ENCODE measurements around the gene CKMT2.
"Not testable (repeated sequence)": the region's sequence is repeated elsewhere in the genome, so short reads cannot be mapped to it uniquely, and the experiment has no call there.

The CKMT2 gene

DNA sequence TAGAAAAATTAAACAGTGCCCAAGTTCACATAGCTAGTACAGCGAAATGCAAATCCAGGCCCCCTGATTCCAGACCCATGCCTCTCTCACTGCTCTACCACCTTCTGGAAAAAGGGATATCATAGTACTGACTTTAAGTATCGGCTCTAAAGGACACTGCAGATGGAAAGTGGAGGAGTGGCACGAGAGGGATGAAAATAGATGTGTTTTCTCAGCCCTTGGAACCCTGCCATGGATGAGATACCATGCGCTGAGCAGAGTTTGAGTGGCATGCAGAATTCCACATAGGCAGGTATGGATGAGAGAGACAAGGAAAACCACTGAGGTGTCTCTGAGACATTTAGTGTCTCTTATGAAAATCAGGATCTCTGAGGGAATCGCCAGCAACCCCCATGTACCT is 18.8 kb downstream of the CKMT2 start:
- DNase-seq (ENCODE audit: low read depth in 2 of 2) = no peak

DNA sequence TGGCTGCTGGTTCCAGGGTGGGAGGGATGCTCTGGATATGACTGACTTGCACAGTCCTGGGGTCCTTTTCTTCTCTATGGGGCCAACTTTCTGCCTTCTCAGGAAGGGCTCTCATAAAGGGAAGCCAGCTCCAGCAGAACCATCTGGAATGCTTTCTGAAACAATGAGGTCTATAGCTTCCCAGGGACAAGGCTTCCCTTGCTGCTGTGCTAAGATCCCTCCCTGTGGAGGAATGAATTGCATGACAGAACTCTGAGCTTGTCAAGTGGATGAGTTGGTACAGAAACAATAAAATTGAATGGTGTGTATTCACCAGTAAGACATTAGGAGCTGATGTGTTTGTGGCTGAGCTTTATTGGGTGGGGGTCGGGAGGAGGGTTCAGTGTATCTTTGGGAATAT is 19.8 kb downstream of the CKMT2 start:
- DNase-seq (ENCODE audit: low read depth in 2 of 2) = no peak

DNA sequence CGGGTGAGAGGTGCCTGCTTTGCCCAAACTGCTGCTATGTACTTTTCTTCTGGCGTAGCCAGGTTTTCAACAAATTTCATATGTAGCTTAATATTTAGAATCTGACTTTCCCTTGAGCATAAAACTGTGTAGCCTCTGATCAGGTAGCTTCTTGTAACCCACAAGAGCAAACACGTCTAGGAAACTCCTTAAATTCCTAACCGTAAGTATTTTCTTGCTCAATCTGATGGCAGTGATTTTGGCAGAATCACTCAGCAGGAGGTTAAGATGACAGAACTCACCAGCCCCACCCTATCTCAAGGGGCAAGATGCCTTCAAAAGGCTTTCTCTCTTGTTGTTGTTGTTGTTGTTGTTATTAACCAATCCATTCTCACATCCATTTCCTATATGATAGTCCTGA is 20.8 kb downstream of the CKMT2 start:
- no peak for DNase-seq (ENCODE audit: low read depth in 2 of 2)

DNA sequence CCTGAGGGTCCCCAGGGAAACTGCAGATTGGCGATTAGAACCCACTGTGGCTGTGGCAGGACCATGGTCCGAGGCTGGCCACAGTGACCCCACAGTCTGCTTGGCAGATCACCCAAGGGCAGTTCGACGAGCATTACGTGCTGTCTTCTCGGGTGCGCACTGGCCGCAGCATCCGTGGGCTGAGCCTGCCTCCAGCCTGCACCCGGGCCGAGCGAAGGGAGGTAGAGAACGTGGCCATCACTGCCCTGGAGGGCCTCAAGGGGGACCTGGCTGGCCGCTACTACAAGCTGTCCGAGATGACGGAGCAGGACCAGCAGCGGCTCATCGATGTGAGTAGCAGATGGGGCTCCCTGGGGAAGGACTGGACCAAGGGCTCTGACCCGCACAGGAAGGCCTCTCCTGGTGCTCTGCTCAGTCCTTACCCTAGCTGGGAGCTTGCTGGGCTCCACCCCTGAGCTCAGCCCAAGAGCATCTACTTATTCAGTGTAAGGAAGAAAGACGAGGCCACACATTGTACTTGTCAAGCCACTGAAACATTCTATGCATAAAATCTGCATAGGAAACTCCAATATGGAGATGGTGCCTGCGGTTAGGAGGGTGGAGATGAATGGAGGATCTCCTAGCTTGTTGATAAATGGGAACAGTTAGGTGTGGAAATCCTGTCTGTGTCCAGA is 21.9 kb downstream of the CKMT2 start:
- DNase-seq (ENCODE audit: low read depth in 2 of 2) = no peak

DNA sequence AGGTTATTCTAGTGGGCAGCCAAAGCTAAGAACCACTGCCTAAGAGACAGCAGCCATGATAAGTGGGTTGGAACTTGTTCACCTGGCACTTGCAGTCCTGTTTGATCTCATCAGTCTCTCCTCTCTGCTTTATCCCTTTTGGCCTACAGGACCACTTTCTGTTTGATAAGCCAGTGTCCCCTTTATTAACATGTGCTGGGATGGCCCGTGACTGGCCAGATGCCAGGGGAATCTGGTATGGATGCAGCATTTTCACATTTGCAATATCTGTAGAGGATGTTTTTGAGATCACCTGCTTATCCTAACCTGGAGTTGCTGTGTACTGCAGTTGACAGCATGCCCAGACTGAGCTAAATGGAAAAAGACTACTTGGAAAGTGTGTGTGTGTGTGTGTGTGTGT is 23.6 kb downstream of the CKMT2 start:
- DNase-seq (ENCODE audit: low read depth in 2 of 2) = no peak

DNA sequence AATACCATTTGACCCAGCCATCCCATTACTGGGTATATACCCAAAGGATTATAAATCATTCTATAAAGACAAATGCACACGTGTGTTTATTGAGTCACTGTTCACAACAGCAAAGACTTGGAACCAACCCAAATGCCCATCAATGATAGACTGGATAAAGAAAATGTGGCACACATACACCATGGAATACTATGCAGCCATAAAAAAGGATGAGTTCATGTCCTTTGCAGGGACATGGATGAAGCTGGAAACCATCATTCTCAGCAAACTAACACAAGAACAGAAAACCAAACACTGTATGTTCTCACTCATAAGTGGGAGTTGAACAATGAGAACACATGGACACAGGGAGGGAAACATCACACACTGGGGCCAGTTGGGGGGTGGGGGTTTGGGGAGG is 29.7 kb downstream of the CKMT2 start:
- DNase-seq (ENCODE audit: low read depth in 2 of 2) = not testable (repeated sequence)

DNA sequence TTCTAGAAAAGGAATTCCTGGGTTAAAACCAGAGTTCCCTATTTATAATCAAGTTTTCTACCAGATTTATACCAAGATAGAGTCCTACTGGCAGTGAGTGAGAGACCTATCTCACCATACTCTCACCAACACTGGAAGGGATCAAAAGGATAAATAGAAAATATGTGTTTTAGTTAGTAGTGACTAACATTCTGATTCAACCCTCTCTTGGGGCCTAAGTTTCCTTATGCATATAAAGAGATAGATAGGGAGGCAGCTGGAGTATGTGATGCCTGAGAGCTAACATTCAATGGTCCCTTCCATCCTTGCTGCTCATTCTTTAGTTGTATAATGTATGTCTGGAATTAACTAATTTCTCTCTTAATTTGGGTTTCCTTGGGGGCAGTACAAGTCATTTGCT is 32.0 kb downstream of the CKMT2 start:
- no peak for DNase-seq (ENCODE audit: low read depth in 2 of 2)

DNA sequence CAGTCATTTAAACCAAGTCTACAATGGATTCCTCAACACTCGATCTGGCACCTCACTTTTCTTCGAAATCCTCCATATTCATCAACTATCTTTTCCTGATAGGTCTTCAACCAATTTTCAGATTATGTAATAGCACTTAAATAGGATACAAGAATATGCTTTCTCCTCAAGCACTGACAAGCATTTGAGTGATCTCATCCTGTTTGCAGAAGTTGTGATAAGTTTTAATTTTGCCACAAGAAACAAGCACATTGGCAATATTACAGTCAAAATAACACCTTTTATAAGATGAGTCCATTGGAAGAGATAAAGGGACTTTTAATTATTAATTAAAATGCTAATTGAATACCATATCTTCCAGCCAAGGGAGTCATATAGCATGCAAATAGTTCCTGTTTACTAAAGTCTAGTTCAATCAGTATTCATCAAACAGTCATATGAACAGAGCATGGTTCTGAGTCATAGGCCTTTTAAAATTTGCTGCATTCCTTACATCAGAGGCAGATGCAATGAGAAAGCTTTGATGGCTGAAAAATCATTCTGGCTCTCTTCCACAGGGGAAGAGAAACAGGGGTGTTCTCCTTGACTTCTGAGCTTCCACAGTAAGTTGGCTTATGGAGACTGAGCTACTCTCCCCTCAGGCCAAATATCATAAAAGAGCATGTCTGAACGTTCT is 35.5 kb downstream of the CKMT2 start:
- no peak for DNase-seq (ENCODE audit: low read depth in 2 of 2)

DNA sequence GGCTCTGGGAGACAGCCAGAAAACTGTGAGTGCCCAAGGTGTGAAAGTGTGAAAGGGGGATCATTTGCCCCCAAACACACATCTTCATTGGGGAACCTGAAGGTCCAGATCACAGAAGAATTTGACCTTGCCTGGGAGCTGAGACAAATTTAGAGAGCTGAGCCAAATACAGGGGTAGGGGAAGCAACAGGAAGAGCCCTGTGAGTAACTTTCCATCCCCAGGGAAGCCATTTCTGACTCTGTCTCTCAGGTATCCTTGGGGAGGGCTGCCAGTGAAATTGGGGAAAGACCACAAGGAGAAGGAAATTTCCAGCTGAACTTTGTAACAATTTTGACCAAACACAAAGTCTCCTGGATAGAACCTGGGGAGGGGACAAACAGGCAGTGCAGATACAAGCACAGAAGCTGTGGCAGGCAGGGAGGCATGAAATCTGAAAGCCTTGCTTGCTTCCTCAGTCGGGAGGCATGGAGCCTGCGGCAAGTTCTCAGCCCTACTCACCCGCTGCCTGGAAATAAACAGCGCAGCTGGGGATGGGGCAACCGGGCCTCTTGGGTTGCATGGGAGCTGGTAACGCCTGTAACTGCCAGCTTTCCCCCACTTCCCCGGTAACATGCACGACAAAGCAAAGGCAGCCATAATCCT is 36.8 kb downstream of the CKMT2 start:
- no peak for DNase-seq (ENCODE audit: low read depth in 2 of 2)

DNA sequence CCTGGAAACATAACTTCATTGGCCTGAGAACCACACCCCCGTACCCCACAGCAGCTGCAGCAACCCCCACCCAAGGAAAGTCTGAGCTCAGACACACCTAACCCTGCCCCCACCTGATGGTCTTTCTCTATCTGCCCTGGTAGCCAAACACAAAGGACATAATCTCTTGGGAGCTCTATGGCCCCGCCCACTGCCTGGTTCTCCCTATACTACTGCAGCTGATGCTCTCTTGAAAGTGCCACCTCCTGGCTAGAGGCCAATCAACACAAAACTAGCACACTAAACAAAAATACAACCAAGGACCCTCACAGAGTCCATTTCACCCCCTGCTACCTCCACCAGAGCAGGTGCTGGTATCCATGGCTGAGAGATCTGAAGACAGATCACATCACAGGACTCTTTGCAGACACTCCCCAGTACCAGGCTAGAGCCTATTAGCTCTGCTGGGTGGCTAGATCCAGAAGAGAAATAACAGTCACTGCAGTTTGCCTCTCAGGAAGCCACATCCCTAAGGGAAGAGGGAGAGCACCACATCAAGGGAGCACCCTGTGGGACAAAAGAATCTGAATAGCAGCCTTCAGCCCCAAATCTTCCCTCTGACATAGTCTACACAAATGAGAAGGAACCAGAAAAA is 37.4 kb downstream of the CKMT2 start:
- DNase-seq (ENCODE audit: low read depth in 2 of 2) = not testable (repeated sequence)

DNA sequence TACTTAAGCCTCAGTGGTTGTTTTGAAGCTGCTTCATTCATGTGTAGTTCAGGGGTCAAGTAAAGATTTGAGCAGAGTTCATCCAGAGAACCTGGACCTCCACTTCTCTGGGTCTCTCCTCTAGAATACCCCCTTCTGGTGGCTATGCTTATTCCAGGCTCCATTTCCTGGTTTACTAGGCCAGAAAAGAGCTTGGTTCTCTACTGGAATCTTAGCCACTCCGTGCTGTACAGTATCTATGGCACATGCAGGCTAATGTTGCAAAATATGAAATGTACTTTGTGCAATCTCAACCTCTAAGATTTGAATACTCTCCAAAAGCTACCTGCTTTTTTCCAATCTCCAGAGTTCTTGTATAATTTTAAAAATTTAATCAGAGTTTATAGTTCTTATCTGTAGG is 50.9 kb downstream of the CKMT2 start:
- no peak for DNase-seq (ENCODE audit: low read depth in 2 of 2)

DNA sequence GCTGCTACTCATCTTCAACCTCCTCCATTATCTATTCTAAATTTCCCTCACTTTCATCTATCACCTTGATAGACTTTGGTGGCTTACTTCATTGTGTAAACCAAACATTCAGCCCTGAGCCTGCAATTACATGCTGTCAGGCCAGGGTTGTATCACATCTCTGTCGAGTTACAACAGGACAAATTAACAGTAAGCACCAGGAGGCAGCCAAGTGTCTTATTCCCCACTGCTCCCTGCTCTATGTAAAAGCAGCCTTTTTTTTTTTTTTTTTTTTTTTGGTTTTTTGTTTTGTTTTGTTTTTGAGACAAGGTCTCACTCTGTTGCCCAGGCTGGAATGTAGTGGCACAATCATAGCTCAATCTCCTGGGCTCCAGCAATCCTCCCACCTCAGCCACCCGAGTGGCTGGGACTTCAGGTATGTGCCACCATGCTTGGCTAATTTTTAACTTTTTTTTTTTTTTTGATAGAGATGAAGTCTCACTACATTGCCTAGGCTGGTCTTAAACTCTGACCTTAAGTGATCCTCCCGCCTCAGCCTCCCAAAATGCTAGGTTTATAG is 53.0 kb downstream of the CKMT2 start:
- no peak for DNase-seq (ENCODE audit: low read depth in 2 of 2)

DNA sequence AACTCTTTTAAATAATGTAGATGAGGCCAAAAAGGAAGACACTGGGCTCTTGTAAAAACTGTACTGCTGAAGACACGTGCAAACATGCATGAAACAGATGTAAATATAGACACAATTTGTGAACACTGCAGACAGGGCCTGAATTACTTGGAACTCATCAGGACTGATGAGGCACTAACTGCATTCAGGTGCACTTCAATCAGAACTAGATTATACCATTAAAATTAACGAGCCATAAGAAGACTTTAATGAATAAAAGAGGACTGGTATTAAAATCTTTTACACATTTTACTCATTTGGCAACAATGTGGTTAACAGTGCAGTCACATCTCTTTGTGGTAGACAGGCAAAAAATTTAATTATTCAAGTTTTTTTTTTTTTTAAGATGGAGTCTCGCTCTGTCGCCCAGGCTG is 54.9 kb downstream of the CKMT2 start:
- DNase-seq (ENCODE audit: low read depth in 2 of 2) = no peak

DNA sequence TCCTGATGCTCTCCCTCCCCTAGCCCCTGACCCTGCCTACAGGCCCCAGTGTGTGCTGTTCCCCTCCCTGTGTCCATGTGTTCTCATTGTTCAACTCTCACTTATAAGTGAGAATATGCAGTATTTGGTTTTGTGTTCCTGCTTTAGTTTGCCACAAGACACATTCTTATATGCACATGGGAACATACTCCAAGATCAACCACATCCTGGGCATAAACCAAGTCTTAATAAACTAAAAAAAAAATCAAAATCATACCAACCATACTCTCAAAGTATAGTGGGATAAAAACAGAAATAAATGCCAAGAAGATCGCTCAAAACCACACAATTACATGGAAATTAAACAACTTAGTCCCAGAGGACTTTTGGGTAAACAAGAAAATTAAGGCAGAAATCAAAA is 57.0 kb downstream of the CKMT2 start:
- DNase-seq (ENCODE audit: low read depth in 2 of 2) = no peak

DNA sequence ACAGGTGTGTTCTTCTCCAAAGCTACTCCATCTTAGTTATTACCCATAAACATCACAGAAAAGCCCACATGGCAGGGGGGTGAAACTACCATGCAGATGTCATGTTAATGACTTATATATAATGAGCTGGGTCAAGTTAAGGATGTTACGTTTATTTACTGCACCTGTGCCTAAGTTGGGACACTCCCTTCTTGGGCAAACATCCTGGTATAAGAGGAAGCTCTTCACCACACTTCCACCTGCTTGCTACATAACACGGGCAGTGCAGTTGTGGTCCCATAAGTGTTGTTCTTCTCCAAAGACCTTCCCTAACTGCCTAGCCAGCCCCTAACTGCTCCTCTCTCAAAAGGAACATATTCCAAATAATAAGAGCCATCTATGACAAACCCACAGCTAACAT is 59.0 kb downstream of the CKMT2 start:
- no peak for DNase-seq (ENCODE audit: low read depth in 2 of 2)

DNA sequence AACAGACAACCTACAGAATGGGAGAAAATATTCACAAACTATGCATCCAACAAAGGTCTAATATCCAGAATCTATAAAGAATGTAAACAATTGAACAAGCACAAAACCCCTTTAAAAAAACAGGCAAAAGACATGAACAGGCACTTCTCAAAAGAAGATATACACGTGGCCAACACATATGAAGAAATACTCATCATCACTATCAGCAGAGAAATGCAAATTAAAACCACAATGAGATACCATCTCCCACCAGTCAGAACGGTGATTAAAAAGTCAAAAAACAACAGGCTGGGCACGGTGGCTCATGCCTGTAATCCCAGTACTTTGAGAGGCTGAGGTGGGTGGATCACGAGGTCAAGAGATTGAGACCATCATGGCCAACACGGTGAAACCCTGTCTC is 60.9 kb downstream of the CKMT2 start:
- DNase-seq (ENCODE audit: low read depth in 2 of 2) = not testable (repeated sequence)

DNA sequence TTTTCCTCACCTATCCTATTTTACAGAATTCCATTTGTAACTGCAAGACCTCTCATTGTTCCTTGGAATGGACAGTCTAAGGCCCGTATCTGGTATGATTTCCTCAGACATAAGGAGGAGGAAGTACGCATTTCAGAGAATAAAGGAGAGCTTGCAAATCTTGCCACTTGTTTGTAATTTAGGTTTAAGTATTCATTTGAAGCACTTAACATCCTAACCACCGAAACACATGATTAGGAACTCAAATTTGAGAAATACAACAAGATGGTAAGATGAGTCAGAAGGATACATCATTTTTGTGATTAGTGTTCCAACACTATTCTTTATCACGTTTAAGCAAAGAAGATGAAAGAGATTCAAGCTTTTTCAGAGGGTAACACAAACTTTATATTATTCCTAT is 64.4 kb downstream of the CKMT2 start:
- no peak for DNase-seq (ENCODE audit: low read depth in 2 of 2)

DNA sequence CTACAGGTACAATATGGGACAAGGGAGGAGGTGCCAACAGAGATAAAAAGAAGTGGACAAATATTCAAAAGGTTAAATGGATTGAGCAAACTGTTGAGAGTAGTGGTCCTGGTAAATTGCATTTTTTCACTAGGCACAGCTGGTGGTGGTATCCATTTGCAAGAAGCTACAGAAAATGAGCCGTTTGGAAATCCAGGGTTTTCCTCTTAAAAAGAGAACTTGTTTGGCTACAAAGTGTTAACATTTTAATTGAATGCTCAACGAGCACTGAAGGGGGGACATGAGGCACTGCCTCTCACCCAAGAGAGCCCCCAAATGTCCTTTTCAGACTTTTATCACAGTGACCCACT is 67.8 kb downstream of the CKMT2 start:
- DNase-seq (ENCODE audit: low read depth in 2 of 2) = no peak

DNA sequence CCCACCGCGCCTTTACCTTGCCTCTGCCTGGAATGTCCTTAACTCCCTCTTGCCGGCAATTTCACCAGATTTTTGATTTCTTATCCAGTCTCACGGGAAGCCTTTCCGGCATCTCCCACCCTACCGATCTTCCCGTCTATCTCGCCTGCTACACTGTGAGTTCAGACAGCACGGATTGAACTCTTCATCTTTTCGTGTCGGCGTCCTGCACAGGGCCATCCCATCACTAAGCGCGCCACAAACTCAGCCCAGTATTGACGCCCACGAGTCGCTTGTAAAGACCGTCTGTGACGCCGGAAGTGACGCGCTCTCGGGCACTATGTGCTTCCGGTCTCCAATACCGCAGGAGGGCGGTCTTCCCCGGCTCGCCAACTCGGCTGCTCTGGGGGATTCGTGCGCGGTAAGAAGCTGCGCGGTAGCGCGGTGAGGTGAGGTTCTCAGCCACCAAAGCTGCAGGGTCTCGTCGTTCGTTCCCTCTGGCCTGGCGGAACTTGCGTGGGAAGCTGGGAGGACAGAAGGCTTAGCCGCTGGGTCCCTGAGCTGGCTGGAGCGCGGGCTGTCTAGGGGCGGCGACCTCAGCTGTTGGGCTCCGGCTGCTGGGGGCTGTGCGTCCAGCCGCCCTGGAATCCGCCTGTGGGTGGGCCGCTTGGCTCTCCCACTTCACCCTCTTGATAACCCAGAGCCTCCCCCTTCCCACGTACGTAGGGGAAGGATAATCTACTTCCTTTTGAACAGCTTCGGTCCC is 68.3 kb downstream of the CKMT2 start, which contains the start of gene ZCCHC9:
Gene ZCCHC9 (plus strand): TSS at position 317 of the 745 bp plus-strand sequence. CDS start 3,171 bp downstream, outside the sequence.
- DNase-seq (ENCODE audit: low read depth in 2 of 2) = peak; percentile 85 to 86

DNA sequence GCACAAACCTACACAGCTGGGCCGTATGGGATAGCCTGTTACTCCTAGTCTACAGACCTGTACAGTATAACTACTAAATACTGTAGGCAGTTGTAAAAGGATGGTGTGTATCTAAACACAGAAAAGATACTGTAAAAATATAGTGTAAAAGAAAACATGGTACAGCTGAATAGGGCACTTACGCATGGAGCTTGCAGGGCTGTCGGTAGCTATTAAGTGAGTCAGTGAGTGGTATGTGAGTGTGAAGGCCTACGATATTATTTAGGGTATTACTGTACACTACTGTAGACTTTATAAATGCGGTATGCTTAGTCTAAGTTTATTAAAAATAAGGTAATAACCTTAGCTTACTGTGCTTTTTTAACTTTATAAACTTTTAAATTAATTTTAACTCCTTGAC is 69.5 kb downstream of the CKMT2 start:
- DNase-seq (ENCODE audit: low read depth in 2 of 2) = no peak

DNA sequence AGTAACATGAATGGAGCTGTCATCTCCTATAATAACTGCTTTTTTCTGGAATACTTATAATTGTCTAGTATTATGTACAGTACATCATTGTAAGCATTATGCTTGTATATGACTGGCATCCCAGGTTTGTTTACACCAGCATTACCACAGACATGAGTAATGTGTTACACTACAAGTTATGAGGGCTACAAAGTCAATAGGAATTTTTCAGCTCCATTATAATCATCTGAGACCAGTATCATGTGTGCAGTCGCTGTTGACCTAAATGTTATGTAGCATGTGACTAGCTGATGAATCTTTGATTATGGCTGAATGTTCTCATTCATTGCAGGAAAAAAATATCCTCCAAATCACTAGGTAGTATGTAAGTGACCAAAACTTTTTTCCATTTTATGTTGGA is 70.4 kb downstream of the CKMT2 start:
- DNase-seq (ENCODE audit: low read depth in 2 of 2) = no peak

DNA sequence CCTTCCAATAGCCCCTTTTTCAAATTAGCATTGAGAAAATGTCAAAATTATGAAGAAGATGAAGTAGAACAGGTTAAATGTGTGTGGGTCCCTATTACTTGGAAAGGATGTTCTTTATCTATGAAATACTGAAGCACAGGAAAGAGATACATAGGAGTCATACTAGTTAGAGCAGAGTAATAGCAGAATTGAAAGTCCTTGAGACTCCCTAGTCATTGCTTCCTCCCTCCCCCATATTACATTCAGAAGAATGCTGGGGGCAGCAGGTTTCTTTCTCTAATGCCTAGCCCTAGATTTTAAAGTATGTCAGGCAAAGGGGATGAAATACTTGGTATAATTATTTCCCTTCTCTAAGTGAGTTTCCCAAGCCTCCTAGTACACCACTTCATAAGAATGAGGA is 72.7 kb downstream of the CKMT2 start:
- DNase-seq (ENCODE audit: low read depth in 2 of 2) = no peak

Measured in stimulated activated CD8-positive, alpha-beta memory T cell treated with anti-CD3 and anti-CD28 coated beads, Interleukin-7, amount 100 ng/mL, for 1 hour (primary cell).